Lower leg skin (tissue), 3 donors: ENCODE results near the gene CDH11.

ENCODE experiments used
- CTCF ChIP-seq, 3 donors: fragments of 450-650 bp; IDR thresholded peaks; one replicate each; pipeline ENCODE4 v1.5.1; 2016; ENCODE audit warnings: antibody characterized with exemption in 3 of 3, mild to moderate bottlenecking in 3 of 3, moderate library complexity in 2 of 3
- POLR2A ChIP-seq, 2 donors: fragments of 450-650 bp; IDR thresholded peaks; one replicate each; pipeline ENCODE4 v1.6.1; 2016 to 2017; ENCODE audit warnings: antibody characterized with exemption in 2 of 2, mild to moderate bottlenecking in 1 of 2, moderate library complexity in 1 of 2

GRCh38 chr16:64900517-64900916 is 221.3 kb downstream of the CDH11 start:
- no peak for TF ChIP-seq CTCF (IDR thresholded peaks at IDR 0.05)
- no peak for TF ChIP-seq POLR2A (IDR thresholded peaks at IDR 0.05)
